Spleen (tissue), 11 donors: ENCODE data around the gene DDOST. TPM values are rescaled to one million over a fixed set of nuclear protein-coding genes. Genes with fewer than 3 reads are reported as not detected.

ENCODE experiments used
- DNase-seq: peaks from one replicate; pipeline ENCODE4 v3.0.0-alpha.2; 2020
- H3K27ac ChIP-seq, 8 donors: fragments of 200-600 bp; sonication (generic) in 7 of 8; 1 replicate in 4 of 8; 2 replicates in 4 of 8; pipeline versions ENCODE4 v1.5.0 to v1.8.0; 2016 to 2021; ENCODE audit warnings: inconsistent platforms in 4 of 8, mild to moderate bottlenecking in 4 of 8, moderate library complexity in 1 of 8
- H3K27me3 ChIP-seq, 7 donors: fragments of 200-600 bp; sonication (generic) in 6 of 7; replicated peaks in 1 of 7; 1 replicate in 4 of 7; 2 replicates in 3 of 7; pipeline versions ENCODE4 v1.5.0 to v1.8.0; 2016 to 2021; ENCODE audit warnings: inconsistent platforms in 3 of 7, mild to moderate bottlenecking in 1 of 7
- H3K36me3 ChIP-seq, 6 donors: fragments of 200-600 bp; sonication (generic) in 5 of 6; 1 replicate in 4 of 6; 2 replicates in 2 of 6; pipeline versions ENCODE4 v1.5.0 to v1.8.0; 2016 to 2021; ENCODE audit warnings: inconsistent platforms in 2 of 6
- H3K4me1 ChIP-seq, 6 donors: fragments of 200-600 bp; sonication (generic) in 5 of 6; 1 replicate in 3 of 6; 2 replicates in 3 of 6; pipeline versions ENCODE4 v1.5.0 to v1.8.0; 2016 to 2021; ENCODE audit warnings: inconsistent platforms in 3 of 6
- H3K4me3 ChIP-seq, 8 donors: fragments of 200-600 bp; sonication (generic) in 7 of 8; 1 replicate in 4 of 8; 2 replicates in 4 of 8; pipeline versions ENCODE4 v1.5.0 to v1.8.0; 2016 to 2021; ENCODE audit warnings: inconsistent platforms in 4 of 8, mild to moderate bottlenecking in 4 of 8, moderate library complexity in 2 of 8
- H3K9me3 ChIP-seq, 8 donors: fragments of 200-600 bp; sonication (generic) in 7 of 8; 1 replicate in 4 of 8; 2 replicates in 4 of 8; pipeline versions ENCODE4 v1.5.0 to v1.8.0; 2016 to 2021; ENCODE audit warnings: inconsistent platforms in 4 of 8
- CTCF ChIP-seq, 11 experiments: fragments of 200-600 bp in 7 of 11; fragments of 450-650 bp in 4 of 11; sonication (generic) in 4 of 11; IDR thresholded peaks in 8 of 11; conservative IDR thresholded peaks in 3 of 11; 1 replicate in 7 of 11; 2 replicates in 4 of 11; pipeline versions ENCODE4 v1.4.0 to v1.8.0; 2016 to 2021; ENCODE audit warnings: antibody characterized with exemption in 11 of 11, inconsistent platforms in 4 of 11, mild to moderate bottlenecking in 1 of 11
- POLR2A ChIP-seq, 3 donors: fragments of 450-650 bp; IDR thresholded peaks; one replicate each; pipeline ENCODE4 v1.5.1; 2017; ENCODE audit warnings: antibody characterized with exemption in 3 of 3, mild to moderate bottlenecking in 1 of 3
- POLR2AphosphoS5 ChIP-seq, 3 donors: sonication (generic); formaldehyde crosslinking; IDR thresholded peaks; one replicate each; pipeline ENCODE4 v1.5.1; 2017; ENCODE audit warnings: antibody characterized with exemption in 3 of 3
- WGBS, 5 donors: extraction: QIAGEN DNeasy Blood & Tissue Kit in 3 of 5; methylation state at CpG; one replicate each; pipeline versions ENCODE4 v1.1.5 to v1.1.7; 2013 to 2018; 5-methylcytosine and 5-hydroxymethylcytosine counted together
- intact Hi-C: fragments of 100-400 bp; cut with DNase I; formaldehyde crosslinking; loops from one replicate; pipeline ENCODE4 v1.15.0; 2023; ENCODE audit warnings: low total_unique reads
- polyA plus RNA-seq, 3 donors: library from polyadenylated mRNA; stranded (reverse); fragments of 200-250 nt; gene quantifications; one replicate each; pipeline ENCODE4 v1.2.1, GENCODE V29; 2013
- total RNA-seq, 7 donors: library from RNA; depleted of rRNA in 3 of 7; stranded (reverse); fragments of >200 nt in 3 of 7; fragmentation: NEBNext Ultra II Directional in 4 of 7; extraction: Animal tissue kit (Norgen Biotek cat#: 25700) in 4 of 7; gene quantifications; one replicate each; pipeline versions ENCODE4 v1.1.0 to v1.2.1, GENCODE V29; 2016 to 2021
- donor health status: healthy with polysubstance abuse.
- donor health status: DM: no; HTN: no; CAD: no; lungs with moderate emphysema.
- donor health status: DM: no; HTN: no; CAD: no.
- donor health status: Bipolar disorder and iron deficiency.
- donor health status: healthy.
- donor health status: DM: no; HTN: no; CAD: no.
- donor health status: DM: yes; HTN: yes; CAD: no.

The DDOST gene
- total and polyA plus RNA-seq, 10 donors, result 107 to 194 (median 147) TPM

GRCh38 chr1:20602851-20603450 is 58.2 kb downstream of the DDOST start:
- H3K4me3 ChIP-seq, result peak overlapping the region in 1 of 8 donors; percentile 7
- 55 to 93% (median 76%) methylated on average over 4 of the region's 4 CpGs for WGBS, 5 donors

More at GRCh38 chr1:20602851-20603450, 58.2 kb downstream of the DDOST start:
- Histone ChIP-seq H3K36me3 (no peaks in the 10 kb centered on the region), H3K9me3 (no peaks in the 10 kb centered on the region), H3K27ac (peak overlapping the region in 6 of 8 donors; percentile 44 to 82 (median 68)), H3K27me3 (peaks cover 0 to 9% (median 0%) of the 10 kb centered on the region in 7 donors), H3K4me1 (peaks cover 0 to 33% (median 0%) of the 10 kb centered on the region in 6 donors)
- DNase-seq, result no peak
- intact Hi-C loops, result no loop called here
- TF ChIP-seq POLR2AphosphoS5 (IDR thresholded peaks at IDR 0.05) (no peak), POLR2A (IDR thresholded peaks at IDR 0.05) (no peak), CTCF (IDR thresholded peaks at IDR 0.05 in 8 of 11, conservative IDR thresholded peaks at IDR 0.05 in 3 of 11) (no peak)

Other genes with a start within 250 kb of the DDOST start
- 10 to 100 TPM in 5 of 7 donors, 1 to 10 TPM in 2; 6.7 to 17.2 (median 11.1) TPM for gene CAMK2N1, start 175.2 kb downstream of the DDOST start, total RNA-seq
- gene CAMK2N1, start 175.2 kb downstream of the DDOST start, polyA plus RNA-seq, result 1 to 10 TPM; 3.6 to 4.9 (median 4.5) TPM
- 10 to 100 TPM; 20.1 to 32.3 (median 25.0) TPM for gene MUL1, start 153.2 kb downstream of the DDOST start, total RNA-seq
- 1 to 10 TPM; 2.9 to 9.2 (median 7.3) TPM for gene MUL1, start 153.2 kb downstream of the DDOST start, polyA plus RNA-seq
- under 1 TPM; 0.27 to 0.97 (median 0.79) TPM for gene FAM43B, start 108.8 kb downstream of the DDOST start, total RNA-seq
- under 1 TPM; 0.11 to 0.24 (median 0.22) TPM for gene FAM43B, start 108.8 kb downstream of the DDOST start, polyA plus RNA-seq
- gene CDA, start 72.3 kb downstream of the DDOST start, total RNA-seq, result 10 to 100 TPM in 6 of 7 donors, 1 to 10 TPM in 1; 8.5 to 47.2 (median 18.6) TPM
- 10 to 100 TPM in 1 of 3 donors, 1 to 10 TPM in 2; 4.2 to 18.0 (median 6.0) TPM for gene CDA, start 72.3 kb downstream of the DDOST start, polyA plus RNA-seq
- 10 to 100 TPM; 34.3 to 73.4 (median 52.9) TPM for gene PINK1, start 27.9 kb downstream of the DDOST start, total RNA-seq
- 10 to 100 TPM; 20.3 to 42.8 (median 23.3) TPM for gene PINK1, start 27.9 kb downstream of the DDOST start, polyA plus RNA-seq
- 10 to 100 TPM; 15.4 to 82.2 (median 57.6) TPM for gene KIF17, start 56.6 kb upstream of the DDOST start, total RNA-seq
- 10 to 100 TPM in 1 of 3 donors, 1 to 10 TPM in 2; 8.3 to 41.4 (median 8.7) TPM for gene KIF17, start 56.6 kb upstream of the DDOST start, polyA plus RNA-seq
- gene SH2D5, start 71.3 kb upstream of the DDOST start, total RNA-seq, result under 1 TPM in 2 of 7 donors, not detected in 5; 0.10 to 0.22 TPM
- under 1 TPM; 0.02 to 0.05 (median 0.03) TPM for gene SH2D5, start 71.3 kb upstream of the DDOST start, polyA plus RNA-seq
- 100 to 1,000 TPM; 170 to 272 (median 199) TPM for gene HP1BP3, start 125.9 kb upstream of the DDOST start, total RNA-seq
- gene HP1BP3, start 125.9 kb upstream of the DDOST start, polyA plus RNA-seq, result 10 to 100 TPM; 47.3 to 80.3 (median 65.8) TPM